Choroid plexus epithelial cell (primary cell): ENCODE data around the gene BCAS3.

ENCODE experiments used
- DNase-seq: peaks from one replicate; pipeline ENCODE4 v3.0.0-alpha.2; 2010; ENCODE audit warnings: low read depth
- H3K4me3 ChIP-seq: 2 replicates; pipeline ENCODE4 v1.5.1; 2011; ENCODE audit warnings: low read depth, mild to moderate bottlenecking, control low read depth, low read length, moderate library complexity
- TF ChIP-seq, protein P1 (sequence below): conservative IDR thresholded peaks from 2 replicates; pipeline ENCODE4 v1.5.1; 2011; ENCODE audit warnings: low read depth, mild to moderate bottlenecking, control low read depth, inconsistent platforms, low read length, moderate library complexity

Gene BCAS3

GRCh38 chr17:61299517-61300513, 622.2 kb downstream of the BCAS3 start:
- TF ChIP-seq, protein P1, sequence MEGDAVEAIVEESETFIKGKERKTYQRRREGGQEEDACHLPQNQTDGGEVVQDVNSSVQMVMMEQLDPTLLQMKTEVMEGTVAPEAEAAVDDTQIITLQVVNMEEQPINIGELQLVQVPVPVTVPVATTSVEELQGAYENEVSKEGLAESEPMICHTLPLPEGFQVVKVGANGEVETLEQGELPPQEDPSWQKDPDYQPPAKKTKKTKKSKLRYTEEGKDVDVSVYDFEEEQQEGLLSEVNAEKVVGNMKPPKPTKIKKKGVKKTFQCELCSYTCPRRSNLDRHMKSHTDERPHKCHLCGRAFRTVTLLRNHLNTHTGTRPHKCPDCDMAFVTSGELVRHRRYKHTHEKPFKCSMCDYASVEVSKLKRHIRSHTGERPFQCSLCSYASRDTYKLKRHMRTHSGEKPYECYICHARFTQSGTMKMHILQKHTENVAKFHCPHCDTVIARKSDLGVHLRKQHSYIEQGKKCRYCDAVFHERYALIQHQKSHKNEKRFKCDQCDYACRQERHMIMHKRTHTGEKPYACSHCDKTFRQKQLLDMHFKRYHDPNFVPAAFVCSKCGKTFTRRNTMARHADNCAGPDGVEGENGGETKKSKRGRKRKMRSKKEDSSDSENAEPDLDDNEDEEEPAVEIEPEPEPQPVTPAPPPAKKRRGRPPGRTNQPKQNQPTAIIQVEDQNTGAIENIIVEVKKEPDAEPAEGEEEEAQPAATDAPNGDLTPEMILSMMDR, result no peak
- no peak for DNase-seq
- no peak overlapping the region for H3K4me3 ChIP-seq

DNA sequence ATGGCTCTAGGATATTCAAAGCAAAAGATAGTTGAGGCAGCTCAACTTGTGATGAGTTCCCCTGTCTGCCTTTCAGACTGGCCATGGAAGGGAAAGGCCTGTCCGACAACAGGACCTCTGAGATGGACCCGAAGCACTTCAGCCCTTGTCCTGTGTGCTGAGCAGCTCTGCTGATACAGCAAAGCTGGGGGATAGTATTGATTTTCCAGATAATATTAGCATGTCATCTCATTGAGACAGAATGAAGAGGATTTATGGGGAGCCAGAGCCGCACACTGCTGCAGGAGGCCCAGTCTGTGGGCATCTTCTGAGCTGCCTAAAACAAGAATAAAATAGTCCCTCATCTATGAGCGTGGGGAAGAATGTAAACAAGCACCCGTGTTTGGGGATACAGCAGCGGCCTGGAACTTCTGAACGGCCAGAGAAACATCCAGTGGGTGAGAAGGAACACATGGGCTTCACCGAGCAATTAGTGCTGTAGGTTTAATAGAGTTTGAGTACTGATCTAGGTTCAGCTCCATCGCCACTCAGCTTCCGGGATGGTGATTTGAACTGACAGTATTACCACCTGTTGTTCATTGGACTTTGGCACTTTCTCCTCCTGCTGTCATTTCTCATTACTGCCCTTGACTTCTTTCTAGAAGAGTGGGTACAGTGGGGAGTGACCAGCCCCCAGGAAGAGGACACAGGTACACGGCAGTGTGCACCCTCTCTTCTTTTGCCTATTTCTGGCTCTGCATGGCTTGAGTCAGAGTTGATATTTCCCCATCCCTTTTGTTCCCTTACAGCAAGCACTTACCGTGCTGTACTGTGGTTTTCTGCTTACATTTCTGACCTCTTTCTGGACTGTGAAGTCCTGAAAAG, 625.5 kb downstream of the BCAS3 start:
- peak; percentile 68 for DNase-seq
- no peak overlapping the region for H3K4me3 ChIP-seq
- TF ChIP-seq, protein P1, result no peak

DNA sequence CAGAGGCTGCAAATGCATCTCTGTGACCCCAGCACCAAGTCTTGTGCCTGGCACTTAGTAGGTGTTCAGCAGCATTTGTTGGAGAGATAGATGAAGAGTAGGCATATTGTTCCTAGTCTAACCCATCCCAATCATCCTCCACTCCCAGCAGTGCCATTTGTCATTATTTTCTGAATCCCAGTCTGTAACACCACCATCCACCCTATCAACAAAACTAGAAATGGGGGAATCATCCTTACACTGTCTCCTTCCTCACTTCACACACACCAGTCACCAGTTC, 626.1 kb downstream of the BCAS3 start:
- no peak for DNase-seq
- TF ChIP-seq, protein P1, result no peak
- H3K4me3 ChIP-seq, result no peak overlapping the region

DNA sequence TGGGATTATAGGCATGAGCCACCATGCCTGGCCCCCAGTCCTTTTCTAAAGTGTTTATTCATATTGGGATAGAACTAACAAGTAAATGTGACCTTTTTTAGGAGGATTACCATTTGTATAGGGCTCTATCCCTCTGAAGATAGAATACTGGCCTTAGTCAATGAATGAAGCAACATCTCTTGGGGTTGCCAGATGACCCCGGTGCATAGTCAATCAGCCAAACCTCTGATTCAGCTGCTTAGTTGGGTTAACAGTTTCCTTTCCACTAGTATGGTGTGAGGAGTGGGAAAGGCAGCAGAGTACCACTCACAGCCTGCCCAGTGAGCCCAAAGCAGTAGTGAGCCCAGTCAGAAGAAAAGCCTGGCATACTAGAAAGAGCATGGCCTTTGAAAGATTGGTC, 627.4 kb downstream of the BCAS3 start:
- peak; percentile 44 for DNase-seq
- no peak overlapping the region for H3K4me3 ChIP-seq
- TF ChIP-seq, protein P1, result no peak

GRCh38 chr17:61306003-61306402, 628.4 kb downstream of the BCAS3 start:
- no peak for DNase-seq
- H3K4me3 ChIP-seq, result no peak overlapping the region
- TF ChIP-seq, protein P1, result no peak

GRCh38 chr17:61307905-61308886, 630.5 kb downstream of the BCAS3 start:
- peak; percentile 98 for DNase-seq
- TF ChIP-seq, protein P1, result peak; percentile 30
- H3K4me3 ChIP-seq, result no peak overlapping the region
